Hematopoietic multipotent progenitor cell treated with erythropoietin and hydrocortisone succinate and interleukin-3 and kit ligand, for 8 days (in vitro differentiated cells): ENCODE data around the gene AMBRA1.

ENCODE experiments used
- DNase-seq: peaks from one replicate; pipeline ENCODE4 v3.0.0-alpha.2; 2015

The AMBRA1 gene

DNA sequence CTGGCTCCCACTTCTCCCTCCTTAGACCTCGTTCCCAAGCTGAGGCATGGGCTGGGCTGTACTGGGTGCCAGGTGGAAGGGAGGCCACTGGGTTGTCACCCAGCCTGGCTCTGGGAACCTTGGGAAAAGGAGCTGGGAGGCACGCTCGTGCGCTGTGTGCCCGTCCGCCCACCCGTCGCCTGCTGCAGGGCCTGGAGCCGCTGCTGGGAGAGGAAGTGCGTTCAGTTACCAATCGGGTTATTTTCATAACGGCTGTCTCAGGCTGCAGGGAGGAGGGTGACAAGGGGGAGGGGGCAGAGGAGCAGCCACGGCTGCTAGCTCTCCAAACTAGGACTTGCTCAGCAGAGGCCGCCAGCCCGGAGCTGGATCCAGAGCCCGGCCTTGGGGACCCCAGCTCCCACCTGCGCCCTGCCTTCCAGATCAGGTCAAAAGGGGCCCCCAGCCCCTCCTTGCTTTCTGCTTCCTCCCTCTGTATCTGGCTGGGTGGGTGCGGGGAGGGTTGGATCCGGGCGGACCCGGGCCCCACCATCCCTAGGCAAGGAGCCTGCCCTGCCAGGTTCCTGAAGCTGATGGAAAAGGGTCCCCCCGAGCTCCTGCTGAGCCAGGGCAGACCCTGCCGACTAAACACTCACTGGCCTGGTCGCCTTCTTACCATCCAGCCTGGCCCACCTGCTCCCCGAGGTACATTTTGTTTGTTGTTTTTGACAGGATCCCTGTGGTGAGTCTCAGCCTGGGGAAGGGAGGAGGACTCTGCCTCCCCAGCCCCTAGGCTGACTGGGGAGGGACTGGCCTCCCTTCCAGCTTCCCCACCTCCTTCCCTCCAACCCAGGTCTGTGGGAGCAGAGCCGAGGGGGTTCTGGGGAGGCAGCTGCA lies 232.3 kb downstream of the AMBRA1 start:
- DNase-seq, result peak; percentile 72

DNA sequence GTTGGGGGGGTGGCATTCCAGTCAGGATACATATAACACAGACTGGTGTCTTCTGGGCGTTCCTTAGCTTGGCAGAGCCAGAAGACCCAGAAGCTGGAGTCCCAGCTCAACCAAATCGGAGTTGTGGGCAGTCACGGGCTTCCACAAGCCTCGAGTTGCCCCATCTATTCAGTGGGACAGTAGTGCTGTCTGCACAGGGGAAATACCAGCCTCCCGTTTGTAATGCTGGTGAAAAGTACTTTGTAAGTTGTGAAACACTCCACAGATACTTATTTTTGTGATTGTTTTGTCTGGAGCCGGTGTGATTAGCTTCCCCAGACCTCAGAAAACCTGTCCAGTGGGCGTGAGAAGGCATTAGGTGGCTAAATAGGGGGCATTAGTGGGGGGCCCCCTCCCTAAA lies 232.9 kb downstream of the AMBRA1 start:
- DNase-seq, result peak; percentile 30

DNA sequence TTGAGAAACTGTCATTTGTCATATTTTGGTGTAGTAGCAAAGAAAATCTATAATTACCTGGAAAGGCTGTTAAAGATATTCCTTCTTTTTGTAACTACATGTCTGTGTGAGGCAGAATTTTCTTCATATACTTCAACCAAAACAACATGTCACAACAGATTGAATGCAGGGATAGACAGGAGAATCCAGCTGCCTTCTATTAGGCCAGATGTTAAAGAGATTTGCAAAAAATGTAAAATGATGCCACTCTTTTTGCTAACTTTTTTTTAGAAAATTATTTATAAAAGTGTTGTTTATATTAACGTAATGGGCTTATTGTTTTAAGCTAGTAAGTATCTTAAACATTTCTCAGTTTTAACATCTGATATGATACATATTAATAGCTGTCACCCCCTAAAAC lies 233.9 kb downstream of the AMBRA1 start:
- no peak for DNase-seq

DNA sequence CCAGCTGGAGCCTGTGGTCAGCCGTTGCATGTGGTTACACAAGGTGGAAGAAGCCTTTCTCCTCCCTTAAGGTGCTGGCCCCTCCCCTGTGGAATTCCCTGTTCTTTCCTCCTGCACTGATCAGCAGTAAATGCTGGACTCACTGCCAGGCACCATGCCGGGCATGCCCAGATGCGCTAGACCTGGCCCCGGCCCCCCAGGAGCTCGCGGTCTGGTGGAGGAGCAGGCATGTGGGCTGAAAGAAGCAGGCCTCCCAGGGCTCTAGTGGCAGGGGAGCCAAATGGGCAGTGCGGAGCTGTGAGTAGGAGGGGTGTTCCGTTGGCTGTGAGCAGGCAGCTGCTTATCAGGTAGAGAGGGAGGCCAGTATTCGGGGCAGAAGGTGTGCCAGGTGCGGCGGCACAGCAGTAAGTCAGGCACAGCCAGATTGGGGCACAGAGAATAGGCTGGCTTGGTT lies 236.3 kb downstream of the AMBRA1 start:
- DNase-seq, result no peak

GRCh38 chr11:46356924-46357482 lies 236.8 kb downstream of the AMBRA1 start:
- no peak for DNase-seq

GRCh38 chr11:46353698-46354097 lies 240.1 kb downstream of the AMBRA1 start:
- DNase-seq, result no peak

DNA sequence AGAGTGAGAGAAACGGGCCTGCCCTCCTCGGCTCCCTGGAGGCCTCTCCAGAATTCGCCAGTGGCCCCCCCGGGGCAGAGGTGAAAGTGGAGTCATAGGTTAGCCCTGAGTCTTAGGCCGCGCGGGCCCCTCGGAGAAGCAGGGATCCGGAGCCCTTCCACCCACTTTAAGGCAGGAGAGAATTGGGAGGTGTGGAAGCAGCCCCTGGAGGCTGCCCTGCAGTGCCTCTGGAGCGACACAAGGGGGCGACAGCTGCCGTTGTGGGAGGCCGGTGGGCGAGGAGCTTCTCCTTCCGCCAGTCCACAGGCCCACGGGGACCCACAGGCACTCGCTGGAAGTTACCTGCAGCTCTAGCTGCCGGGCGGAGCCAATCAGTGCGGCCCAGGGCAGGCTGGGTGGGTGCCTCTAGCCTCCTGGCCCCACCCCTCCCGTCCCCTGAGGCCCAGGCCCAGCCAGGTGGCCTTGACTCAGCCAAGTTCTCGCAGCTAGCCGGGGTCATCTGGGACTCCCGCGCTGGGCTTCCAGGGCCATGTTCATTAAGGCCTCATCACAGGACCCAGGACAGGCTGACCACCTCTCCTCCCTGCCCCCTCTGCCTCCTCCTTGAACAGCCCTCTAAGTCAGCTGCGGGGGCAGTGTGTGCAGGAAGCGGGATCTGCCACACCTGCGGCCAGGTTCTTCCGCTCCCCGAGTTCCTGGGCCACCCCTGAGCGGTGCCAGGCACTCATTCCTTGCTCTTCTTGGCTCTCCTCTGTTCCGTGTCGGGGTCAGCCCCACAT lies 241.6 kb downstream of the AMBRA1 start:
- peak; percentile 53 for DNase-seq

GRCh38 chr11:46351606-46352005 lies 242.2 kb downstream of the AMBRA1 start:
- DNase-seq, result no peak

- DNase-seq, result no peak
Measured at GRCh38 chr11:46351148-46351547, 242.7 kb downstream of the AMBRA1 start.

GRCh38 chr11:46350695-46351094 lies 243.1 kb downstream of the AMBRA1 start:
- DNase-seq, result no peak

DNA sequence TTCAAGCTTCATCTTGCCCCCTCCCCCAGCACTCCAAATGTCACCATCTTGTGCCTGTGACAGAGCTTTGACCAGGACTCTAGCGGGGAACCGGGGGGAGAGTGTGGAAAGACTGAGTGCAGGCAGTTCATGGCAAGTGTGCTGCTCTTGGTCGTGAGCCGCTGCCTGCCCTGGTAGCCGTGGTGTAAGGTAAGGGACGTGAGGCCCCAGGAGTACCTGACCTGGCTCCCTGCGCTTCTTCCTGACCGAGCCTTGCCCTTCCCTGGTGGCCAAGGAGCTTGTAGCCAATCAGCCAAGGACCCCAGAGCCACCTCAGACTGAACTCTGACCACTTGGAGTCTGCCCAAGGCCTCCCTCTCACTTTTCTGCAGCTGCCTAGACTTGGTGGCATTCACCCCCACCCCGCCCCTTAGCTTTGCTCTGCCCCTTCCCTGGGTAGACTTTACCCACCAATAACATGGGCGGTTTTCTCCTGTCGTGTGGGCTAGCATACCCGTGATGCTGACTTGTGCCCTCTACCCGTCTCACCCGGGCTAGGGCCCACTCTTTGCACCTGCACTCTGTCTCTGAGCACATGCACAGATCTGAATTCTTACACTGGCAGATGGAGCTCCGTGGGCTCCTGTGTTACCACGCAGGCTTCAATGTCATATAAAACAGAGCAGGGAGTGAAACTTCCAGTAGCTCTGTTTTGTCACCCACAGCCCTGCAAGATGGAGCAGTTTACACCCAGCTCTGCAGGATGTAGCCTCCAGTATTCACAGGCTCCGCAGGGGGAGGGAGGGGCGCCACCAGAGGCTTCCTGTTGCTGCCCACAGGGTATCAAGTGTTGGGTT lies 245.0 kb downstream of the AMBRA1 start:
- DNase-seq, result no peak

DNA sequence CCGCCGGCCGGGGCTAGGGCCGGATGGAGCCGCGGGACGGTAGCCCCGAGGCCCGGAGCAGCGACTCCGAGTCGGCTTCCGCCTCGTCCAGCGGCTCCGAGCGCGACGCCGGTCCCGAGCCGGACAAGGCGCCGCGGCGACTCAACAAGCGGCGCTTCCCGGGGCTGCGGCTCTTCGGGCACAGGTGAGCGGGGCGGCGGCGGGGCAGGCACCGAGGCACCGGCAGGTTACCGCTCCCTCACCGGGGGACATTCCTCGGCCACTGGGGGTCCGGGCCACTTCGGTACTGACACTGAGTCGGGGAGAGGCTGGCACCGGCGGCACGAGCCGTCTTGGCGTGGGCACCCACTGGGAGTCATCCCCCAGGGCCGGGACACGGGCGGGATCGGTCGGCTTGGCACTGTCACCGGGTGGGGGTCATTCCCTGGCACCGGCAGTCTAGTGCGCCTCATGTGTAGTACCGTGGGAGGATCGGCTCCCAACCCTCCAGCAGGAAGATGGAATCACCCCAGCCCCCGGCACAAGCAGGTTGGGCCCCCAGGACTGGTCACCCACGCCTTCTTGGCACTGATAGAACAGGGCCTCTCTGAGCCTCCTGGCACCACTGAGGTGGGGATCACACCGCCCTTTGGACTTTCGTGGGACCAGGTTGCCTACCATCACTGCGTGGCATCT lies 246.0 kb downstream of the AMBRA1 start:
- DNase-seq, result no peak

DNA sequence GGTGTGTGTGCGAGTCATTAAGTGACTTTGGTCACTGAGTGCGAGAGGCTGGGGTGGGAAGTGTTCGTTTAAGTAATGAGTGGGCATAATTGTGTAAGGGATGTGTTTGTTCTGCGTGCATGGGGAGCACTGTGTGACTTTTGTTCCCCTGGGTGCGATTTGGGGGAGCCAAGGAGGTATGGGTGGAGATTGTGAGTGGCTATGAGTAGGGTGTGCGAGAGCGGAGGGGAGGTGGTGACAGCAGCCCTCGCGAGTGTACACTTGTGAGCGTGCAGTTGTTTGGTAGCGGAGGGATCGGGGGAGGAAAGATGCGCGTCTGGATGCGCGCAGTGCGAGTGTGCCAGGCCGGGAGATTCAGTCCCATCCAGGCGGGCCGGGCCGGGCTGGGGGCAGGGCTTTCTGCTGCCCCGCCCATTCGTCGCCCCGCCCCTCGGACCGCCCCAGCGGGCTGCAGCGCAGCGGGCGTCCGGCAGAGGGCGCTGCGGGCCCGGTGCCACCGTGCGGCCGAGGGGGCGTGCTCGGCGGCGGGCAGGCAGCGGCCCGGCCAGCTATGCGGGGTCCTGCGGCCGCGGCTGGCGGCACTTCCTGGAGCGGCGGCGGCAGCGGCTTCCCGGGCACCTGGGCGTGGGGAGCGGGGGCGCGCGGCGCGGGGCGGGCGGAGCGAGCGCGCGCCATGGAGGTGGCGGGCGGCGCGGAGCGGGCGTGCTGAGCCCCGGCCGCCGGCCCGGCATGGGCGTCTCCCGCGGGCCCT lies 246.8 kb downstream of the AMBRA1 start, which contains the start of gene DGKZ:
TSS of gene DGKZ (plus strand) at position 578 of the 751 bp plus-strand sequence. CDS start 197 bp downstream, outside the sequence.
- peak; percentile 82 for DNase-seq
